Ovary (tissue), 3 donors: ENCODE results near the gene SPATA45.

ENCODE experiments used
- POLR2A ChIP-seq: fragments of 450-650 bp; IDR thresholded peaks from one replicate; pipeline ENCODE4 v1.6.1; 2017; ENCODE audit warnings: antibody characterized with exemption, mild to moderate bottlenecking, moderate library complexity
- TF ChIP-seq, protein P1 (sequence below), 3 donors: fragments of 450-650 bp in 2 of 3; fragments of 200-600 bp in 1 of 3; IDR thresholded peaks; one replicate each; pipeline versions ENCODE4 v1.5.1 to v1.8.0; 2016 to 2022; ENCODE audit warnings: antibody characterized with exemption in 3 of 3, mild to moderate bottlenecking in 1 of 3
- donor health status: DM: no; HTN: no; CAD: no.

DNA sequence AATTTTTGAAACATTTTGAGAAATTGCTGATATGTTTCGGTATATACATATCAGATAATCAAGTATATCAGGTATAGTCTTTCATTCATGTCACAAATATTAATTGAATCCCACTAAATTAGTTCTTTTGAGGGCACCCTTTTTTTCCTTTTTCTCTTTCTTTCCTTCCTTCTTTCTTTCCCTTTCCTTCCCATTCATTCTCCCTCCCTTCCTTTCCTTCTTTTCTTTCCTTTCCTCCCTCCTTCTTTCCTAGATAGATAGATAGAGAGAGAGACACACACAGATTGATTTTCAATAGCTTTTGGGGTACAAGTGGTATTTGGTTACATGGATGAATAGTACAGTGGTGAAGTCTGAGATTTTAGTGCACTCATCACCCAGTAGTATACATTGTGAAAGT, 61.6 kb downstream of the SPATA45 start:
- TF ChIP-seq POLR2A, result no peak
- TF ChIP-seq, protein P1, sequence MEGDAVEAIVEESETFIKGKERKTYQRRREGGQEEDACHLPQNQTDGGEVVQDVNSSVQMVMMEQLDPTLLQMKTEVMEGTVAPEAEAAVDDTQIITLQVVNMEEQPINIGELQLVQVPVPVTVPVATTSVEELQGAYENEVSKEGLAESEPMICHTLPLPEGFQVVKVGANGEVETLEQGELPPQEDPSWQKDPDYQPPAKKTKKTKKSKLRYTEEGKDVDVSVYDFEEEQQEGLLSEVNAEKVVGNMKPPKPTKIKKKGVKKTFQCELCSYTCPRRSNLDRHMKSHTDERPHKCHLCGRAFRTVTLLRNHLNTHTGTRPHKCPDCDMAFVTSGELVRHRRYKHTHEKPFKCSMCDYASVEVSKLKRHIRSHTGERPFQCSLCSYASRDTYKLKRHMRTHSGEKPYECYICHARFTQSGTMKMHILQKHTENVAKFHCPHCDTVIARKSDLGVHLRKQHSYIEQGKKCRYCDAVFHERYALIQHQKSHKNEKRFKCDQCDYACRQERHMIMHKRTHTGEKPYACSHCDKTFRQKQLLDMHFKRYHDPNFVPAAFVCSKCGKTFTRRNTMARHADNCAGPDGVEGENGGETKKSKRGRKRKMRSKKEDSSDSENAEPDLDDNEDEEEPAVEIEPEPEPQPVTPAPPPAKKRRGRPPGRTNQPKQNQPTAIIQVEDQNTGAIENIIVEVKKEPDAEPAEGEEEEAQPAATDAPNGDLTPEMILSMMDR (IDR thresholded peaks at IDR 0.05), result no peak
